Subcutaneous adipose tissue (tissue), 4 donors: ENCODE results near the gene FKBP6. TPM values are rescaled to one million over a fixed set of nuclear protein-coding genes. Genes with fewer than 3 reads are reported as not detected.

Source experiments
- CTCF ChIP-seq: fragments of 450-650 bp; IDR thresholded peaks from one replicate; pipeline ENCODE4 v1.5.1; 2016; ENCODE audit warnings: low read depth, mild to moderate bottlenecking, control low read depth, antibody characterized with exemption, moderate library complexity
- total RNA-seq, 4 donors: library from RNA; depleted of rRNA; stranded (reverse); fragments of >200 nt; gene quantifications; one replicate each; pipeline ENCODE4 v1.1.0, GENCODE V29; 2016

The FKBP6 gene
- total RNA-seq, 4 donors from 2014 or later: not detected

GRCh38 chr7:73364006-73364728 lies 36.2 kb downstream of the FKBP6 start:
- no peak for TF ChIP-seq CTCF

DNA sequence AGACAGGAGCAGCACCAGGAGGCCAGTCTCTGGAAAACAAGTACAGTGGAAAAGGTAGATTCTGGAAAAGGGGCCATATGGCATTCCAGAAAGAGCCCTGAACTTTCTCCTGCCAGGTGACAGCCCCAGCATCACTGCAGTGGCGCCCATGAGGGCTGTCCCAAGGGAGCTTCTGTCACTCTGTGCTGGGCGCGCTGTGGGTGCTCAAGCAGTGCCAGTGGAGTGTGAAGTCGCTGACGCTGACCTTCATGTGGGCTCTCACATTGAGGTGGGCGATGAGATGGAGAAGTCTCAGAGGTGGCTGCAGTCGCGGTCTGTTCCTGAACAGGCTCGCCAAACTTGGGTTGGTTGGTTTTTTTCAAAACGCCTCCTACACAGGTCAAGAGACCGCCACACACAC lies 38.2 kb downstream of the FKBP6 start:
- TF ChIP-seq CTCF: no peak

- TF ChIP-seq CTCF: no peak
Observed at GRCh38 chr7:73366990-73367389, 39.0 kb downstream of the FKBP6 start.

GRCh38 chr7:73369009-73369408 lies 41.0 kb downstream of the FKBP6 start:
- TF ChIP-seq CTCF: no peak

DNA sequence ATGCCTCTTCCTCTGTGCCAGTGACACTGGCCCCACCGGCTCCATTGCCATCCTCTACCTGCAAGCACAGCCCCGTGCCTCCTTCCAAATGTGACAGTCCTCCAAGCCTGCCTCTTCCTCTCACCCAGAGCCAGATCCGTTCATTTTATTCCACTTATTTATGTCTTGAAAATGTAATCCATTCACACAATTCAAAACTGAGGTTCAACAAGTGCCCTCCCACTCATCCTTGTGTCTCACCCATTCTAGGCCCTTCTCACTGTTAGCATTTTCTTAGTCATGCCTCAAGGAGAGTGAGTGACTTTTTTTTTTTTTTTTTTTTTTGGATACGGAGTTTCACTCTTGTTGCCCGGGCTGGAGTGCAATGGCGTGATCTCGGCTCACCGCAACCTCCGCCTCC lies 41.7 kb downstream of the FKBP6 start:
- no peak for TF ChIP-seq CTCF

GRCh38 chr7:73373741-73374140 lies 45.8 kb downstream of the FKBP6 start:
- TF ChIP-seq CTCF: no peak

GRCh38 chr7:73376671-73377412 lies 48.9 kb downstream of the FKBP6 start:
- TF ChIP-seq CTCF: no peak
